ENCODE data around the gene LYPD6. TPM values are rescaled to one million over a fixed set of nuclear protein-coding genes. Genes with fewer than 3 reads are reported as not detected.

LYPD6 gene
- total RNA-seq, 4 donors from 2014 or later, result 0.45 to 1.9 (median 0.93) TPM; not detected in 1

GRCh38 chr2:149385350-149385749 lies 55.0 kb downstream of the LYPD6 start:
- TF ChIP-seq POLR2AphosphoS5 (IDR thresholded peaks at IDR 0.05) (no peak), EP300 (IDR thresholded peaks at IDR 0.05) (no peak), POLR2A (IDR thresholded peaks at IDR 0.05) (no peak), CTCF (IDR thresholded peaks at IDR 0.05) (no peak)
- Histone ChIP-seq H3K4me1 (peaks cover 3% of the 10 kb centered on the region), H3K36me3 (no peaks in the 10 kb centered on the region), H3K9me3 (no peaks in the 10 kb centered on the region), H3K27ac (no peak overlapping the region), H3K27me3 (no peaks in the 10 kb centered on the region), H3K4me3 (no peak overlapping the region)
- 59% methylated on average over 1 of the region's 1 CpG for WGBS
- no peak for DNase-seq (ENCODE audit: low spot score in 2 of 2)

GRCh38 chr2:149387411-149387810 lies 57.0 kb downstream of the LYPD6 start:
- H3K4me1 ChIP-seq, result peaks cover 3% of the 10 kb centered on the region
- H3K27me3 ChIP-seq, result no peaks in the 10 kb centered on the region
- no peak overlapping the region for H3K4me3 ChIP-seq
- 82% methylated on average over 2 of the region's 2 CpGs for WGBS
- no peaks in the 10 kb centered on the region for H3K36me3 ChIP-seq
- TF ChIP-seq CTCF (IDR thresholded peaks at IDR 0.05), result no peak
- no peak for TF ChIP-seq POLR2A (IDR thresholded peaks at IDR 0.05)
- TF ChIP-seq EP300 (IDR thresholded peaks at IDR 0.05), result no peak
- no peak for TF ChIP-seq POLR2AphosphoS5 (IDR thresholded peaks at IDR 0.05)
- no peaks in the 10 kb centered on the region for H3K9me3 ChIP-seq
- DNase-seq (ENCODE audit: low spot score in 2 of 2), result no peak
- no peak overlapping the region for H3K27ac ChIP-seq

- 52% methylated on average over 2 of the region's 2 CpGs for WGBS
- no peaks in the 10 kb centered on the region for H3K27me3 ChIP-seq
- DNase-seq (ENCODE audit: low spot score in 2 of 2), result no peak
- H3K4me3 ChIP-seq, result no peak overlapping the region
- no peak overlapping the region for H3K27ac ChIP-seq
- H3K36me3 ChIP-seq, result no peaks in the 10 kb centered on the region
- no peak for TF ChIP-seq CTCF (IDR thresholded peaks at IDR 0.05)
- no peak for TF ChIP-seq POLR2AphosphoS5 (IDR thresholded peaks at IDR 0.05)
- TF ChIP-seq EP300 (IDR thresholded peaks at IDR 0.05), result no peak
- TF ChIP-seq POLR2A (IDR thresholded peaks at IDR 0.05), result no peak
- no peaks in the 10 kb centered on the region for H3K9me3 ChIP-seq
- H3K4me1 ChIP-seq, result peaks cover 3% of the 10 kb centered on the region
Measured at GRCh38 chr2:149388120-149388816, 57.9 kb downstream of the LYPD6 start.

- WGBS, result 92% methylated on average over 6 of the region's 6 CpGs
- no peak for TF ChIP-seq CTCF (IDR thresholded peaks at IDR 0.05)
- TF ChIP-seq EP300 (IDR thresholded peaks at IDR 0.05), result no peak
- no peak for TF ChIP-seq POLR2AphosphoS5 (IDR thresholded peaks at IDR 0.05)
- TF ChIP-seq POLR2A (IDR thresholded peaks at IDR 0.05), result no peak
- H3K27me3 ChIP-seq, result no peaks in the 10 kb centered on the region
Measured at GRCh38 chr2:149389506-149390167, 59.2 kb downstream of the LYPD6 start.

GRCh38 chr2:149393614-149394013 lies 63.2 kb downstream of the LYPD6 start:
- H3K4me1 ChIP-seq, result peaks cover under 1% of the 10 kb centered on the region
- DNase-seq (ENCODE audit: low spot score in 2 of 2), result no peak
- no peaks in the 10 kb centered on the region for H3K36me3 ChIP-seq
- H3K9me3 ChIP-seq, result no peaks in the 10 kb centered on the region
- H3K27ac ChIP-seq, result no peak overlapping the region
- H3K4me3 ChIP-seq, result no peak overlapping the region
- H3K27me3 ChIP-seq, result no peaks in the 10 kb centered on the region
- 80% methylated on average over 4 of the region's 4 CpGs for WGBS
- TF ChIP-seq EP300 (IDR thresholded peaks at IDR 0.05), result no peak
- TF ChIP-seq CTCF (IDR thresholded peaks at IDR 0.05), result no peak
- TF ChIP-seq POLR2AphosphoS5 (IDR thresholded peaks at IDR 0.05), result no peak
- no peak for TF ChIP-seq POLR2A (IDR thresholded peaks at IDR 0.05)

More at GRCh38 chr2:149389506-149390167, 59.2 kb downstream of the LYPD6 start:
- Histone ChIP-seq H3K9me3 (no peaks in the 10 kb centered on the region), H3K27ac (no peak overlapping the region), H3K36me3 (no peaks in the 10 kb centered on the region), H3K4me1 (peaks cover 3% of the 10 kb centered on the region), H3K4me3 (no peak overlapping the region)
- DNase-seq (ENCODE audit: low spot score in 2 of 2), result no peak
